ENCODE measurements around the gene IL31.
"Not testable (repeated sequence)": the region's sequence is repeated elsewhere in the genome, so short reads cannot be mapped to it uniquely, and the experiment has no call there.

The IL31 gene

GRCh38 chr12:122206111-122206881, 32.3 kb upstream of the IL31 start:
- no peak for TF ChIP-seq CTCF (IDR thresholded peaks at IDR 0.05; ENCODE audit: low read length, missing control alignments)
- DNase-seq (ENCODE audit: low read depth): no peak
- no peak overlapping the region for H3K4me3 ChIP-seq (replicated peaks; ENCODE audit: low read depth, low read length)

DNA sequence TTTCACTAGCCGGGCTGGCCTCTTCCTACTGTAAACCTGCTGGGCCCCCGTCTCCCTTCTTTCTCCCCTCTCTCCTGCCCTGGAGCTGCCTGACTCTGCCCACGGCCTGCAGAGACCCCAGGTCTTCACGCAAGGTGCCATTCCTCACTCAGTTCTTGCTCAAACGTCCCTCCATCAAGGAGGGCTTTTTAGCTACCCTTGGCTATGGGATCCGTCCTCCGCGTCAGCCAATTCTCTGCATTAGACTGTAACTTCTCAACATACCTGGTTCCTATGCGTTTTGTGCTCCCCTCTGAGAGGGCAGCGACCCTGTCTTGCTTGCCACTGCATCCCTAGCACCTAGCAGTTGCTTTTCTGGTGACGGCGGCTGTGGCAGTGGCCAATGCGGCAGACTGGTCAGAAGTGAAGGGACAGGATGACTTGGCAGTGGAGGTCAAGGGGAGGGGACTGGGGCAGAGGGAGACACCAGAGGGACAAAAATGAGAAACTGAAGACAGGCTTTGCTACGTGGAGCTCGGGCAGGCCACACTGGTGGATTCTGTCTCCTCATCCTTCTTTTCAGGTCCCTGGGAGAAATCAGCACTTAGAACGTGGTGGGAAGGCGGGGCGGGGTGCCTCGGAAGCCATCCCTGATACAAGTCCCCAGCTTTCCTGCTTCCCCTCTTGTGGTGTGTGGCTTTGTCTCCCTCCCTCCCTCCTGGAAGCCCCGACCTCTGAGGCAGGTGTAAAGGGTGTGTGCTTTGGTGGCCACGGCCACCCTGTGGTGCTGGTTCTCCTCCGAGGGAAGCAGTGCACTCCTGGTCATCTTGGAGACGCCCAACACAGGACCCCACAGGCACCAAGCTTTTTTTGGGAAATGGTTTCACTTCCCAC, 31.3 kb upstream of the IL31 start:
- no peak for DNase-seq (ENCODE audit: low read depth)
- TF ChIP-seq CTCF (IDR thresholded peaks at IDR 0.05; ENCODE audit: low read length, missing control alignments): no peak
- no peak overlapping the region for H3K4me3 ChIP-seq (replicated peaks; ENCODE audit: low read depth, low read length)

DNA sequence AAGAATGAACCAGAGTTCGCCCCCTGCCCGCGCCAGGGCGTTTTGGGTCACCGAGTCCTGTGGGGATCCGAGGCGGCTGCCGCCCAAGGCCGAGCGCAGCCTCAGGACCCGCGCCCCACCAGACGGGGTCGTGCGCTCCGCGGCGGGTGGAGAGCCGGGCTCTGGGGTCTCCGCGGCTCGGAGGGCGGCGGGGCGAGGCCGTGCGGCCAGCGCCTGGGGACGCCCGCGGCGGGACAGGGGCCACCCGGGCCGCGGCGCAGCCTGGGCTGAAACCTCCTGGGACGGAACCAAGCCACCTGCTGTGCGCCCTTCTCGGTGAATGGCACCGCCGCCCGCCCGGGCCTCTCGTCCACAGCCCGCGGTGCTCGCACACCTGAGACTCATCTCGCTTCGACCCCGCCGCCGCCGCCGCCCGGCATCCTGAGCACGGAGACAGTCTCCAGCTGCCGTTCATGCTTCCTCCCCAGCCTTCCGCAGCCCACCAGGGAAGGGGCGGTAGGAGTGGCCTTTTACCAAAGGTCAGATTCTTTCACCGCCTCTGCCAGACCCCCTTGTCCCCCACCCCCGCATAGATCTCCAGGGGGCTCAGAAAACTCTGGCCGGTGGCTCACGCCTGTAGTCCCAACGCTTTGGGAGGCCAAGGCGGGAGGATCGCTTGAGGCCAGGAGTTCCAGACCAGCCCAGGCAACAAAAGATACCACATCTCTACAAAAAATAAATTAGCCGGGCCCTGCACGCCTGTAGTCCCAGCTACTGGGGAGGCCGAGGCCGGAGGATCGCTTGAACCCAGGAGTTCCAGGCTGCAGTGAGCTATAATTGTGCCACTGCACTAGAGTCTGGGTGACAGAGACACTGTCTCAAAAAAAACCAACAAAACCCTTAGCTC, 30.4 kb upstream of the IL31 start:
- no peak for TF ChIP-seq CTCF (IDR thresholded peaks at IDR 0.05; ENCODE audit: low read length, missing control alignments)
- H3K4me3 ChIP-seq (replicated peaks; ENCODE audit: low read depth, low read length): peak overlapping the region; percentile 56
- DNase-seq (ENCODE audit: low read depth): no peak

- peak; percentile 49 for DNase-seq (ENCODE audit: low read depth)
- peak within 1 kb of the TSS; percentile 56 for H3K4me3 ChIP-seq (replicated peaks; ENCODE audit: low read depth, low read length)
- no peak for TF ChIP-seq CTCF (IDR thresholded peaks at IDR 0.05; ENCODE audit: low read length, missing control alignments)
These were observed 29.5 kb upstream of the IL31 start, which contains the start of gene B3GNT4 for GRCh38 chr12:122203301-122204166. B3GNT4 (plus strand) TSS chr12:122203709; CDS start chr12:122204619, 910 bp downstream.

DNA sequence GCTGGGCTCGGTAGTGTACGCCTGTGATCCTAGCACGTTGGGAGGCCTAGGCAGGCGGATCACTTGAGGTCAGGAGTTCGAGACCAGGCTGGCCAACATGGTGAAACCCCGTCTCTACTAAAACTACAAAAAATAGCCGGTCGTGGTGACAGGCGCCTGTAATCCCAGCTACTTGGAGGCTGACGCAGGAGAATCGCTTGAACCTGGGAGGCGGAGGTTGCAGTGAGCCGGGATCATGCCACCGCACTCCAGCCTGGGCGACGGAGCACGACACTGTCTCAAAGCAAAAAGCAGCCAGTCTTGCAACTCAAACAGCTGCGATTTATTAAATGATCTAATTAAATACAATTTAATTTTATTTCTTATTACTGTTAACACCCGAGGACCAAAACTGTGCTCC, 28.8 kb upstream of the IL31 start:
- peak overlapping the region; percentile 56 for H3K4me3 ChIP-seq (replicated peaks; ENCODE audit: low read depth, low read length)

GRCh38 chr12:122202017-122202416, 28.0 kb upstream of the IL31 start:
- H3K4me3 ChIP-seq (replicated peaks; ENCODE audit: low read depth, low read length): no peak overlapping the region
- DNase-seq (ENCODE audit: low read depth): no peak
- no peak for TF ChIP-seq CTCF (IDR thresholded peaks at IDR 0.05; ENCODE audit: low read length, missing control alignments)

More for the DNA sequence above, 28.8 kb upstream of the IL31 start:
- DNase-seq (ENCODE audit: low read depth): not testable (repeated sequence)
